Measurements from ENCODE around the gene MTA3.
"Not testable (repeated sequence)": the region's sequence is repeated elsewhere in the genome, so short reads cannot be mapped to it uniquely, and the experiment has no call there.

MTA3 gene

DNA sequence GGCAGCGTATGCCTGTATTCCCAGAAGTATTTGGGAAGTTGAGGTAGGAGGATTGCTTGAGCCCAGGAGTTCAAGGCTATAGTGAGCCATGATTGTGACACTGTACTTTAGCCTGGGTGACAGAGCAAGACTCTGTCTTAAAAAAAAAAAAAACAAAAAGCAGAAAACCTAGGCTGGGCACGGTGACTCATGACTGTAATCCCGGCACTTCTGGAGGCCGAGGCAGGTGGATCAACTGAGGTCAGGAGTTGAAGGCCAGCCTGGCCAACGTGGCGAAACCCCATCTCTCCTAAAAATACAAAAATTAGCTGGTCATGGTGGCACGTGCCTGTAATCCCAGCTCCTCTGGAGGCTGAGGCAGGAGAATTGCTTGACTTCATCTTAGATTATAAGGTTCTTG is 46.4 kb downstream of the MTA3 start:
- no peak for DNase-seq

- DNase-seq, result no peak
Measured at GRCh38 chr2:42618116-42618515, 49.7 kb downstream of the MTA3 start.

DNA sequence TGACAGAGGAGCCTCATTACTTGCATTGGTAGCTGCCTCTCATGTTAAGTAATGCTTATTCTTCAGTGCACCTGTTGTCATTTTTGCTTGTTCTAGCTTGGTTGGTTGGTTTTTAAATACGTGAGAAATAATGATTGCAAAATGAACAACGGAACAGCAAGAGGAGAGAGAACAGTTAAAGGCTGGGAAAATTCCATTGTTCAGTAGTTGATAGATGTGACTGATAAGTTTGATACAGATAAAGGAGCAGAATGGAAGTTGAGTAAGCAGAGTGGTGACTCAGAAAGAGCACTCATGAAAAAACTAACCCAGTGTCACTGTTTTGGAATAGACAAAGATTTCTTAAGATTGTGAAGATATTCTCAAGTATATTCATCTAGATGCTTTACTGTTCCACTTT is 50.5 kb downstream of the MTA3 start:
- no peak for DNase-seq

DNA sequence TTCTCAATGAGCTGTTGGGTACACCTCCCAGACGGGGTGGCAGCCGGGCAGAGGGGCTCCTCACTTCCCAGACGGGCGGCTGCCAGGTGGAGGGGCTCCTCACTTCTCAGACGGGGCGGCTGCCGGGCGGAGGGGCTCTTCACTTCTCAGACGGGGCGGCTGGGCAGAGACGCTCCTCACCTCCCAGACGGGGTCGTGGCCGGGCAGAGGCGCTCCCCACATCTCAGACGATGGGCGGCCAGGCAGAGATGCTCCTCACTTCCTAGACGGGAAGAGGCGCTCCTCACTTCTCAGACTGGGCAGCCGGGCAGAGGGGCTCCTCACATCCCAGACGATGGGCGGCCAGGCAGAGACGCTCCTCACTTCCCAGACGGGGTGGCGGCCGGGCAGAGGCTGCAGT is 53.2 kb downstream of the MTA3 start:
- DNase-seq, result not testable (repeated sequence)

GRCh38 chr2:42622943-42623676 is 54.7 kb downstream of the MTA3 start:
- DNase-seq, result no peak

GRCh38 chr2:42624047-42624446 is 55.6 kb downstream of the MTA3 start:
- no peak for DNase-seq

GRCh38 chr2:42628024-42628423 is 59.6 kb downstream of the MTA3 start:
- not testable (repeated sequence) for DNase-seq

DNA sequence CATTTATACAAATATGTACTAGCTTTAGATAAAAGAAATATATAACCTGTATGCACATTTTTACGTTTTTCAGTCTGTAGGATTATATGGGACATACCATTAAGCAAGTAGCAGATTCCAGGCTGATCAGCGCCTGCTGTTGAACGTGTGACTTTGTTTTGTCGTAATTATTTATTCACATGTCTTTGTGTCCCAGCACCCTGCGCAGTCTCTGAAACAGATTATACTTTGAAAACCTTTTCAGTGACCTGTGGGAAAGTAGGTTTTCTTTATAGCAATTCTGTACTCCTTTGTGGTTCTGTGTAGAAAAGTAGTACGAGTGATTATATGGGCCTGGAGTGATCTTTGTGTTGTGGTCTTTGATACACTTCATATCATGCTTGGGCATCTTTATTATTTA is 68.5 kb downstream of the MTA3 start:
- no peak for DNase-seq

DNA sequence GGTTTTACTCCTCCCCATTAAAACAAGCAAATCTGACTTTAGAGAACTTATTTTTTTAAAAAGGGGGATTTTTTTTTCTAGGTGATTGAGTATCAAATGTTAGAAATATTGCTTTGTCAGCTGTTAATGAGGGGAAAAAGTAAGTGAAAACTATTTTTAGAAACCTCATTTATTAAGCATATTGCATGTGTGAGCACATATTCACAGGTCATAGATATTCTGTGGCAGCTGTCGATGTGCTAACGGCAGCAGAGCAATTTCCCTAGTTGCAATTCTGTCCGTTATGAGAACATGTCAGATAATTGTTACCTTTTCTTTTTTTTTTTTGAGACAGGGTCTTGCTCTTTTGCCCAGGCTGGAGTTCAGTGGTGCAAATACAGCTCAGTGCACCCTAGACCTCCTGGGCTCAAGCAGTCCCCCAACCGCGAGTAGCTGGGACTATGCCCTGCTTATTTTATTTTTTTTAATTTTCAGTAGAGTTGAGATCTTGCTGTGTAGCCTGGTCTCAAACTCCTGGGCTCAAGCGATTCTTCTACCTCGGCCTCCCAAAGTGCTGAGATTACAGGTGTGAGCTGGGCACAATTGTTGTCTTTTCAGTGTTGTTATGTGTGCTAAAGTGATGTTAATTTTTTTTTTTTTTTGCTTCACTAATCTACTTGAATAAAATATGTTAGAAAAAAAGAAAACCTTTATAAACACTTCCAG is 69.8 kb downstream of the MTA3 start:
- no peak for DNase-seq

DNA sequence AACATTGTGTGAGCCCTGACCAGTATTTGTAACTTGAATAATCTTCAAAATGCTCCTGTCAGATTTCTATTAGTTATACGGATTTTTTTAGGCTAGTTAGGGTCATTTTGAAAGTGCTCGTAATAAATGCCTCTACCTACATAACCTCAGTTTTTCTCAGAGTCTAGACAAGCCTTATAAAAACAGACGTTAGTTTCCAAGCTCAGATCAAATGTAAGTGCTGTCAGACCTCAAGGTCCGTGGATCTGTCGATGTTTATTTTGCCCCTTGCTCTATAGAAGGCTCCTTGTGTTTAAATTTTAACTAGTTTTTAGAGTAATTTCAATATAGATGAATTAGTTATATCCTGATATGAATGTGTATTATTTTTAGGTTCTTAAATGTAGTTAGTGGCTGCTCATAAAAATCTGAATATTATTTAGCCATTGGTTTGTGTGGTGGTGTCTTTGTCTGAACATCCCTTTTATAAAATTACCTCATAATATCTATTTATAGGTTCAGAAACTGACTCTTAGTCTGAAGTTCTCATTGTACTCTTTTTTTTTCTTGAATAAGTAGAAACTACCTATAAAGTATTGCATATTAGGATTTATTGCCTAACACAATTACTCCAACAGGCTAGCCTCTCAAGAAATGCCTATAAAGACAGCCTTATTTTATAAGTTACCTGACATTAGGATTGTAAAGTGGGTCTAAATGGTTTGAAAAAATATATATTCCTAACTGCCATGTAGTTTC is 71.1 kb downstream of the MTA3 start:
- DNase-seq, result no peak

GRCh38 chr2:42640261-42640660 is 71.8 kb downstream of the MTA3 start:
- no peak for DNase-seq

DNA sequence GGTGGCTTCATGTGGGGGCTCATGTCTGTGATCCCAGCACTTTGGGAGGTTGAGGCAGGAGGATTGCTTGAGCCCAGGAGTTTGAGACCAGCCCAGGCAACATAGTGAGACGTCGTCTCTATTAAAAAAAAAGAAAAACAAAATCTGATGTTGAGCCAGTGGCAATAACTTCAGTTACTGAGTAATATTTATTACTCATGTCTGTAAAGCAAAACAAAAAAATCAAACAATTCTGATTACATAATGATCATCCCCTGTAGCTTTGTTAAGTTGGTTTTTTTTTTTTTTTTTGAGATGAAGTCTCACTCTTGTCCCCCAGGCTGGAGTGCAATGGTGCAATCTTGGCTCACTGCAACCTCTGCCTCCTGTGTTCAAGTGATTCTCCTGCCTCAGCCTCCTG is 73.9 kb downstream of the MTA3 start:
- not testable (repeated sequence) for DNase-seq

DNA sequence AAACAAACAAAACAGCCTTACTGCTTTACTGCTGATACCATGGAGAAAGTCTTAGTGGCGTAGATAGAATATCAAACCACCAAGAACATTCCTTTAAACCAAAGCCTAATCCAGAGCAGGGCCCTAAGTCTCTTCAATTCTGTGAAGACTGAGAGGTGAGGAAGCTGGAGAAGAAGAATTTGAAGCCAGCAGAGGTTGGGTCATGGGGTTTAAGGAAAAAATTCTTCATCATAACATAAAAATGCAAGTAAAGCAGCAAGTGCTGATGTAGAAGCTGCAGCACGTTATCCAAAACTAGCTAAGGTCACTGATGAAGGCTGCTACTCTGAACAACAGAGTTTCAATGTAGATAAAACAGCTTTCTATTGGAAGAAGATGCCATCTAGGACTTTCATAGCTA is 77.1 kb downstream of the MTA3 start:
- no peak for DNase-seq

- DNase-seq, result no peak
Measured at GRCh38 chr2:42648796-42649195, 80.4 kb downstream of the MTA3 start.

GRCh38 chr2:42651057-42651456 is 82.6 kb downstream of the MTA3 start:
- no peak for DNase-seq

- no peak for DNase-seq
Measured at GRCh38 chr2:42652086-42652485, 83.7 kb downstream of the MTA3 start.

- no peak for DNase-seq
Measured at GRCh38 chr2:42653039-42653438, 84.6 kb downstream of the MTA3 start.

DNA sequence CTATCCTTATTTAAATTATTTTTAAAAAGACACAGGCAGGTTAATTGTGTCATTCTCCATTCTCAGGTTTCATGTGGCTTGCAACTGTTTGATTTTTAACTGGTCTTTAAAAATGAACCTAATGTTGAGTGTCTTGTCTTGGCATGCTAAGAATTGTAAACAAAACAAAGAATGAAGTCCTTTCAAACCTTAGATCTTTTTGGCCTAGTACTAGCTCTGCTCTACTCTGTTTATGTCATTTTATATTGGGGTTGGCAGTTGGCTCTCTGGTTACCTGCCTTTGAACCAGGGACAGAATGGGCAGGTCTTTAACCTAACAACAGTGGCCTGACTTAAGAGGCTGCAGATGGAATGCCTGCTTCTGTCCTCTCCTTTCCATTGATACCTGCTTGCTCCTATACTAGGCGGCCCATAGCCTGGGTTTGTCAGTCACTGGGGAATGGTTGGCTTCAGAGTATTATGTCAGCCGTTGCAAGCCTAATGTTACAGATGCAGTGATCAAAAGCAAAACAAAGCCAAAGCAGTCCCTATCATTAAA is 85.5 kb downstream of the MTA3 start:
- no peak for DNase-seq

GRCh38 chr2:42658306-42658705 is 89.9 kb downstream of the MTA3 start:
- DNase-seq, result no peak

DNA sequence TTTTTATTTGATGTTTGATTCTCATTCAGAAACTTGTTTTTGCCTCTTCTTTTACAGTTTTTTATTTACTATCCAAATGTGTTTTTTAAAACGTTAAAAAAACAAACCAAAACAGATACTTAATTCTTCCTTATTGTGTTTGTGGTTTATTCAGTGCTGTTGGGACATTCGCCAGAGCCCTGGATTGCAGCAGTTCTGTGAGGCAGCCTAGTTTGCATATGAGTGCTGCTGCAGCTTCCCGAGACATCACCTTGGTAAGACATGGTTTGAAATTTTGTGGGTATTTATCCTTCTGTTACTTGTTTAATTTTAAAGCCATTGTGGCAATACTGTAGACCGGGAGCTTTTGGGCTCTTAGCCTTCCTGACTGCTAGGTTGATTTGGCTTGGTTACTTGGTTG is 91.2 kb downstream of the MTA3 start:
- no peak for DNase-seq

DNA sequence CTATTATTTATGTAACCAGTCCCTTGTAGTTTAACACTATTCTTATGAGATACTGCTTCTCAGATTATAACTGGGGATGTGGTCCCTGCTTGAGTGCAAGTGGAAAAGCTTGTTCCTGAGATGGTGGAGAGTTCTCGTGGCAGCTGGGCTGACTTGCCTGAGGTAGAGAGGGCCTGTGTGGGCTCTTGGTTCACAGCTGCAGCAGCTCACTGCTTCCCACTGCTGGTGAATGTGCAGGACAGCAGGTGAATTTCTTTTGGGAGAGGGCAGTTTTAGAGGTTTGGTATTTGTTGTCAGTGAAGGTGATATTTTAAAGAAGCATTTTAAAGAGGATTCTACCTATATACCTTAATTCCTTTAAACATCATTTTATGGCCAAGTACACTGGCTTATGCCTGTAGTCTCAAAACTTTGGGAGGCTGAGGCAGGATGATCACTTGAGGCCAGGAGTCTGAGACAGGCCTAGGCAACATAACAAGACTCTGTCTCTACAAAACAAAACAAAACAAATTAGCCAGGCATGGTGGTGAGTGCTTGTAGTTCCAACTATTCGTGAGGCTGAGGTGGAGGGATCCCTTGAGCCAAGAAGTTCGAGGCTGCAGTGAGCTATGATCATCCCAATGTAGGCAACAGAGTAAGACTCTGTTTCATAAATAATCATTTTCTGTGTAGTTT is 94.8 kb downstream of the MTA3 start:
- DNase-seq, result peak; percentile 34

- DNase-seq, result peak; percentile 79
Measured at GRCh38 chr2:42663828-42664227, 95.4 kb downstream of the MTA3 start.

DNA sequence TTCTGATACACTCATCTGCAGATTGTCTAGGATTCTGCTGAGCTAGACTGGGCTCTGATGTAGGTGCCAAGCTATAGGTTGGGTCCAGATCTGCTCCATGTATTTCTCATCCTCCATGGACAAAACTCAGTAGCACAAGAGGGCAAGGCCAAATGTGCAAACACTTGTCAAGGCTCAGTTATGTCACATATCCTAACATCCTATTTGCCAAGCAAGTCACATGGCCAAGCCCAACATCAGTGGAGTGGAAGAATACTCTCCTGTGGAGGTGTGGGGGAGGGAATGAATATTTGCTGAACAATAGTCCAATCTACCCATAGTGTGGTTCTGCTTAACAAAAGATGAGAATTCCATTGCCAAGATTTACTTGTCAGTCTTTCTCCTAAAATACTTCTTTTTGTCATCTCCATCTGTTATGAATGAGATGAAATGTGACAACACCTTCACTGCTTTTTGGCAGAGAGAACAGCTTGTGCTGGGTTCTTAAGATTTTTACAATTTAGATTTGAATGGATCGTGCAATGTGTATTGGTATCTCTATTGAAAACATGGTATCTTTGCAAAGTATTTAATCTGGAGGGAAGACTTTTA is 105.7 kb downstream of the MTA3 start:
- DNase-seq, result no peak

All from GF-D8 (cell line).